Endothelial cell of hepatic sinusoid (primary cell): ENCODE data around the gene ARRB1.
"Not testable (repeated sequence)": the region's sequence is repeated elsewhere in the genome, so short reads cannot be mapped to it uniquely, and the experiment has no call there.

Experiments
- in situ Hi-C: cut with HindIII; loops from 2 replicates; pipeline ENCODE4 v1.10.0; 2017; ENCODE audit warnings: low sequenced_read_pairs

The ARRB1 gene

DNA sequence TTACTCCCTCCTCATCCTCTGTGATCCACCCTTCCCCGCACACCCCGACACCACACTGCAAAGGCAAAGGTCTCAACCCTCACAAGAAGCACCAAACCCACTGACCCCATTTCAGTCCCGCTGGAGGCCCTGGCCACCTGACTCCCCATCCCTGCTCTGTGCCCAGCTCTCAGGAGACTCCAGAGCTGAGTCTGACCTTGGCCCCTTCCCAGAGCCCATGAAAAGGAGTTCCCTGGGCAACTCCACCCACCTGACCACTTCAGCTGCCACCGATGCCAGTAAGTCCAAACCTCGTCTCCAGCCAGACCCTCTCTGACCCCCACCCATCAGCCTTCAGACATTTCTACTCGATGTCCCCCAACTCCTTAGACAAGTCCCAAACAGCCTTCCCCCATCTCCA lies 45.5 kb downstream of the ARRB1 start:
- in situ Hi-C loops: no loop called here

GRCh38 chr11:75305452-75305851 lies 46.0 kb downstream of the ARRB1 start:
- in situ Hi-C loops: no loop called here

DNA sequence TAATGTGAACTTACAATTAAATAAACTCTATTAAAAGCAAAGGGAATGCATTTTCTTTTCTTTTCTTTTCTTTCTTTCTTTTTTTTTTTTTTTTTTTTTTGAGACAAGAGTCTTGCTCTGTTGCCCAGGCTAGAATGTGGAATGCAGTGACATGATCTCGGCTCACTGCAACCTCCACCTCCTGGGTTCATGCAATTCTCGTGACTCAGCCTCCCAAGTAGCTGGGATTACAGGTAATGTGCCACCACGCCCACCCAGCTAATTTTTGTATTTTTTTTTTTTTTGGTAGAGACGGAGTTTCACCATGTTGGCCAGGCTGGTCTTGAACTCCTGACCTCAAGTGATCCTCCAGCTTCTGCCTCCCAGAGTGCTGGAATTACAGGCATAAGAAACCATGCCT lies 46.5 kb downstream of the ARRB1 start:
- in situ Hi-C loops: not testable (repeated sequence)

DNA sequence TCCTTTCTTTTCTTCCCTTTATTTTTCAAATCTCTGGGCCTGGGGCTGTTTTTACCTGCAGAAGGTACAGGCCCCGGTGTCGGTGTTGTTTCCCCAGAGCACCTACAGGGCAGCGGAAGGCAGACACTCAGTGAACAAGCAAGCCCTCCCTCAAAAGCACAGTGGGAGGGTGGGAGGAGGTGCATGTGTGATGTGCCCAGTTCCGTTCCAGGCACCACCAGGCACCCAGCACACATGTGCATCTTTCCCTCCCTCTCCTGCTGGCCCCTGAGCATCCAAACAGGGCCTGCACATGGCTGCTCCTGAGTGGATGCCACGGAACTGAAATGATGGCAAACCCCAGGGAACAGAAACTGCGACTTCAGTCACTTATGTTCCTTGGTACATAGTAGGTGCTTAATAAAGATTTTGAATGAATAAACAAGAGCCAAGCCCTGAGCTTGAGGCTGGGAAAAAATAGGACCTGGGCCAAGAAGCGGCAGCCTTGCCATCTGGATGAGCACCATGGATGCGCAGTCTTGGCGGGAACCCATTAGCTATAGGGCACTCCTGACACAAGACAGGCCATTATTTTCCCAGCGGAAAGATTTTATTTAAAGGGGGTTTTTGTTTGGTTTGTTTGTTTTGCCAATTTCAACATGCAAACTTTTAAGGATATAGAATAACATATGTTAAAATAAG lies 47.8 kb downstream of the ARRB1 start:
- in situ Hi-C loops: no loop called here

DNA sequence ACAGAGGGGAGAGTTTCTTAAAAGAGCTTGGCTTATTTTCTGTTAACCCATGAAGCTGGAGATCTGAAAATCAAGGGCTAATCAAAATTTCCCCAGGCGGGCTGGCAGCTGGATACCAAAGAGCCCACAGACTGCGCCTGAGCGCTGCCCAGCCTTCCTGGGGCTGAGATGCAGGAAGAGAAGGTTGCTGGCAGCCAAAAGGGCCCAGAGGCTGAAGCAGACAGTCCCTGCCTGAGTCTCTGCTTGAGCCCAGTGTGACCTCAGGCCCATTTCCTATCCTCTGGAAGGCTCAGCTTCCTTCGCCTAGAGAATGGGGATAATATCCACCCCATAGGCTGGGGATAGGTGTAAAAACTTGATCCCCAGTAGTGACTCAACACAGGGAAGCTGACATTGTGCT lies 49.1 kb downstream of the ARRB1 start:
- in situ Hi-C loops: no loop called here

DNA sequence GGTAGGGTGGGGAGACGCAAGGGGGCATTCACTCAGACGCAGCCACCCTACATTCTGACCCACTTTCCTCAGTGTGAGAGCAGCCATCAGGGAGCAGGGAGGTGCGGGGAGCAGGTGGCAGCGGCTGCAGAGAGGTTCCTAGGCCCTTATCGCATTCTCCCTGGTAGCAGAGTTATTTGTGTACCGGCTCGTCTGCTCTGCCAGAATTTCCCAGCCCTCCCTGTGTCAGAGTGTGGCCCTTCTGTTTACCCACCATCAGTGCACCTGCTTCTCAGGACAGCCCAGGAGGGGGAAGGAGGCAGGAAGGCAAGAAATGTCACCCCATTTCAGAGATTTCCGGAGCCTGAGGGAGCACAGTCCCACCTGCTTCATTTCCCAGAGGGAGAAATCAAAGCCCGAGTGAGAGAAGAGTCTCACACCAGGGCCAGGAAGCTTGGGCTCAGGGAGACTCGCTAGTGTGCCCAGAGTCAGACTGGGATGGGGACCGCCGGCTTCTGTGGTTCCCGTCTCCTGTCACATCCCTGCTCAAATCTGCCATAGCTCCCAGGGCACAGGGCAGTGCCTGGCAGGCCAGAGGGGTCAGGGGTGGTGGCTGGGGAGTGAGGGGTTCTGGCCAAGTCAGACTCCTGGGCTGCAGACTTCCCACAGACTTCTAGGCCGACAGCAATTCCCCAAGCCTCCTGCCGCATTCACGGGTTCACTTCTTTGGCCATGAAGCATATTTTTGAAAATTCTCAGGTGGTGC lies 49.7 kb downstream of the ARRB1 start:
- in situ Hi-C loops: no loop called here

GRCh38 chr11:75301131-75301530 lies 50.3 kb downstream of the ARRB1 start:
- in situ Hi-C loops: no loop called here

DNA sequence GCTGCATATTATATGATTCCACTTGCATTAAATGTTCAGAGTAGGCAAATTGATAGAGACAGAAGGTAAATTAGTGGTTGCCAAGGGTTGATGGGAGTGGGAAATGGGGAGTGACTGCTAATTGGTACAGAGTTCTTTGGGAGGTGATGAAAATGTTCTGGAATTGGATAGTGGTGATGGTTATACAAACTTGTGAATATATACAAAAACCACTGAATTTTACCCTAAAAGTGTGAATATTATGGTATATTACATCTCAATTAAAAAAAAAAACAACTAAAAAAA lies 52.5 kb downstream of the ARRB1 start:
- in situ Hi-C loops: no loop called here

DNA sequence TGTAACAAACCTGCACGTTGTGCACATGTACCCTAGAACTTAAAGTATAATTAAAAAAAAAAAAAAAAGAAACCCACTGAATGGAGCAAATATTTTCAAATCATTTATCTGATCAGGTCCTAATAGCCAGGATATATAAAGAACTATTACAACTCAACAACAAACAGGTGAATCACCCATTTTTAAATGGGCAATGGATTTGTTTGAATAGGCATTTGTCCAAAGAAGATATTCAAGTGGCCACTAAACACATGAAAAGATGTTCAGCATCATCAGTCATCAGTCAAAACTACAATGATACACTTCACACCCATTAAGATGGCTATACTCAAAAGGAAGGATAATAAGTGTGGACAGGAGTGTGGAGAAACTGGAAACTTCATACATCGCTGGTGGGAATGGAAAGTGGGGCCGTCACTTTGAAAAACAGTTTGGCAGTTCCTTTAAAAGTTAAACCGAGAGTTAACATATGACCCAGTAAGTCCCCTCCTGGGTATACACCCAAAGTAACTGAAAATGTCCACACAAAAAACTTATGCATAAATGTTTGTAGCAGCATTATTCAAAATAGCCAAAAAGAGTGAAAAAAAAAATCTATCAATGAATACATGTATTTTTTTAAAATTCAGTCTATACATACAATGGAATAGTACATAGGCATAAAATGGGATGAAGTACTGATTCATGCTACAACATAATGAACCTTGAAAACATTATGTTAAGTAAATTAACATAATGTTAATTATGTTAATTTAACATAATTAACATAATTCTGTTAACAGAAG lies 53.1 kb downstream of the ARRB1 start:
- in situ Hi-C loops: no loop called here

GRCh38 chr11:75293903-75294302 lies 57.6 kb downstream of the ARRB1 start:
- in situ Hi-C loops: no loop called here

GRCh38 chr11:75292943-75293342 lies 58.5 kb downstream of the ARRB1 start:
- in situ Hi-C loops: no loop called here

- in situ Hi-C loops: no loop called here
These were observed 59.7 kb downstream of the ARRB1 start for GRCh38 chr11:75291741-75292140.

DNA sequence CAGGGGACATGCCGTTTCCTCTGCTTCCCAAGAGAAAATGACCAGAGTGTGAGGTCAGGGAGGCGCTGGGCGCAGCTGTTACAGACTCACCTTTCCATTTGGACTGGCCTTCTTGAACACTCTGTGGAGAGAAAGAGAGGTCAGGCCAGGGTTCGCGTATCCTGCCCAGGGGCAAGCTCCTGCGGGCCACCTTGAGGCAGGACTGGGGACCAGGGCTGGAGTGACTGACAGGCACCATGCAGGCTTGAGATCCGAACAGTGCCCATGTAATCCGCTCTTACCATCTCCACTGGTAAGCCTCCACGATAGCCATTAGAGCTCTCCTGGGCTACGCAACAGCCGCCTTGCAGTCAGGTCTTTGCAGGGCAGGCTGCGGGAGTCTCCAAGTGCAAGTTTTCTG lies 61.5 kb downstream of the ARRB1 start:
- in situ Hi-C loops: no loop called here

DNA sequence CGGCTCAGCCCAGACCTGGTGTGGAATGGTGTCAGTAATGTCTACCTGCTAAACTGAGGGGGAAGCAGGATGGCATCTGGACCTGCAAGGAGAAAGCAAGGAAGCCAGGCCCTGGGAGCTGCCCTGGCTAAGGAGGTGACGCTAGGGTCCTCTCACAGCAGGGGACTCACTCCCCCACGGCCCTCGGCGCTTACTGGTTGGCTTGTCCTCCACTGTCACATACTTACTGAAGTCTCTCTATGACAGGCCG lies 62.0 kb downstream of the ARRB1 start:
- in situ Hi-C loops: no loop called here

DNA sequence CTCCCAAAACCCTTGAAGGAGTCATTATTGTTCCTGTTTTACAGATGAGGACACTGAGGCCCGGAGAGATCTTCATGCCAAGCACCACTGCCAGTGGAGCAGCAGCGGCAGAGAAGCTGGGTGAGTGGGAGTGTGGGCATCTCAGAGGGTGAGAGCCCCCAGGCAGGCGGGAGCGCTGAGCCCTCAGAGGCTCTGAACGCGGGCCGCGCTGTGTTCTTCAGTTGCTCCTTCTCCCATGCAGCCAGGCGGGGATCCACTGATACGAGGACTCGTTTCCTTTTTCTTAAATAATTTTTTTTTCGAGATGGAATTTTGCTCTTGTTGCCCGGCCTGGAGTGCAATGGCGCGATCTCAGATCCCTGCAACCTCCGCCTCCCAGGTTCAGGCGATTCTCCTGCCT lies 63.9 kb downstream of the ARRB1 start:
- in situ Hi-C loops: no loop called here

GRCh38 chr11:75286826-75287465 lies 64.5 kb downstream of the ARRB1 start:
- in situ Hi-C loops: no loop called here

DNA sequence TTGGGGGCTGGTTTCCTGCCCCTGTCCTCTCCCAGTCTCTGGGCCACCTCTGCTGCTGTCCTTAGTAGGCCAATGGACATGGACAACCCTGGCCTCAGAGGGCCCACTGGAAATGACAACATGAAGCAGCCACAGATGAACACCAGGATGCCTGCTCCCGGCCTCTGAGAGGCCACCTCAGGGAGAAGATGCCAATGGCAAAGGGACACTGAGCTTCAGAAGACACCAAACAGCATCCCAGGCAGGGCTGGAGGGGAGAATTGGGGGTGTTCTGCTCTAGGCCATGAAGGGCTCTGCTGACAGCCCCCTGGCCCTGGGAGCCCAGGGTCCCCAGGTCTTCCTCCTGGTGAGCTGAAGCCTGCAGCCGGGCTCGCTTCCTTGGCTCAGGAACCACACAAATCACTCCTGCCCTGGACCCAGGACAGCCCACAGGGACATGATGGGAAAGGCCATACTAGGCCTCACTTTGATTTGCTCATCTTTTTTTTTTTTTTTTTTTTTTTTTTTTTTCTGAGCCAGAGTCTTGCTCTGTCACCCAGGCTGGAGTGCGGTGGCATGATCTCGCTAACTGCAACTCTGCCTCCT lies 65.6 kb downstream of the ARRB1 start:
- in situ Hi-C loops: no loop called here

DNA sequence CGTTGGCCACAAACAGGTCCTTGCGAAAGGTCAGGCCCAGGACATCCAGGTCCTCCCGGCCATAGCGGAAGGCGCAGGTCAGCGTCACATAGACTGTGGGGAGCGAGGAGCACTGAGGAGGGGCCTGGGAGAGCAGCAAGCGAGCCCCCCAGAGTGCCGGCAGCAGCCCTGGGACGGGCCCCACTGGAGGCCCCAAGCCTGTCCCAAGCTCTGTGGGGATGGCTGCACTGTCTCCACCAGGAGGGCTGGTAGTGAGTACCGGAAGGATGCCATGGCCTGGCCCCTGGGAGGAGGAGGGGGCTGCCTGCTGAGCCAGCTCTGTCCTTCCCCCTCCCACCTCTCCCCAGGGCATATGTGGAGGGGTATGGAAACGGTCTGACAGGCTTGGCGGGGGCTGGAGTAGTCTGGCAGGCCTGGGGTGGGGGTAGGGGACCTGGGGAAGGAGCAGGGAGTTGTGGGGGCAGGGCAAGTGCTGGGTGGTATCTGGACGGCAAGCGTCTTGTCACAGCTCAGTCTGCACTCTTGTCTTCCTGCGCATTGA lies 68.0 kb downstream of the ARRB1 start:
- in situ Hi-C loops: no loop called here

- in situ Hi-C loops: no loop called here
These were observed 69.9 kb downstream of the ARRB1 start for GRCh38 chr11:75281469-75282095.

DNA sequence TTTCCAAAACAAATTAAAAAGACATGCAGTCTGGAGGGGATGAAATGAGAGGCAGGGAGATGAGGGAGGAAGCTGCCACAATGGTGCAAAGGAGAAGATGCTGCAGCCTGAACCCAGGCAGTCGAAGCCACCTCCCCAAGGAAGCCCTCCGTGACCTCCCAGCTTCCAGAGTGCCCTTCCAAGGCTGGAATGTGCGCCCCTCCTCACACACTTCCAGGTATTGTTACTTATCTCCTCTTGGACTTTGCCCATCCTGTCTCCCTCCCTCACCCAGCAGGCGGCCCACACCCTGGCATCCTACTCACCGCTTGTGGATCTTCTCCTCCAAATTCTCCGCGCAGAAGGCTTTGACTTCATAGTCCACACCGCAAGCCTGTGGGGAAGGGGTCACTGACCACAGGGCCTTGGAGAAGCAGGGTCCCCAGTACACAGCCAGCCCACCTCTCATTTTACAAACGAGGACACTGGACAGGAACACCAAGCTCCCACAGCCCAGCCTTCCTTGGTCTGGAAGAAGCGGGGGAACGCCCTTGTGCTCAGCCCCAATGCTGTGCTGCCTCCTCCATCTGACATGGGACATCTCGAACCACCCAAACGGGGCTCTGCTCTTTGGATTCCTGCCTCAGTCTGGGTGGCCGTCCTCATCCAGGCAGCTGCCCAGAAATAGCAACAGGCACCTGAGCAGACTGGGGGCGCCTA lies 70.5 kb downstream of the ARRB1 start:
- in situ Hi-C loops: no loop called here
